K562 (cell line): ENCODE measurements around the gene PABPC1L. TPM values are rescaled to one million over a fixed set of nuclear protein-coding genes. Genes with fewer than 3 reads are reported as not detected.
A peak's percentile ranks its signal among the peaks of the same experiment; 100 is the strongest.

ENCODE experiments used
- AFF1 ChIP-seq, 2 experiments: fragments of 450-650 bp; IDR thresholded peaks; 2 replicates each; pipeline ENCODE4 v1.6.1; 2018; ENCODE audit warnings: mild to moderate bottlenecking in 2 of 2, low read depth in 1 of 2; ENCODE audit not compliant: partially characterized antibody in 2 of 2
- ELF1 ChIP-seq: fragments of 200-800 bp; sonication (Bioruptor generic); IDR thresholded peaks from 2 replicates; pipeline ENCODE4 v1.6.1; 2016; ENCODE audit warnings: missing genetic modification characterization, missing compliant biosample characterization
- HMGN3 ChIP-seq: IDR thresholded peaks from 2 replicates; pipeline ENCODE4 v1.6.1; 2011; ENCODE audit warnings: borderline replicate concordance, low read depth, mild to moderate bottlenecking, mixed read lengths, low read length; ENCODE audit not compliant: insufficient read length; ENCODE audit errors: extremely low read depth
- KAT2B ChIP-seq: IDR thresholded peaks from one replicate; pipeline ENCODE4 v1.6.1; 2012; ENCODE audit warnings: low read depth, mild to moderate bottlenecking, control low read depth, inconsistent platforms, low read length, moderate library complexity
- KDM4B ChIP-seq, 2 experiments: fragments of 450-650 bp in 1 of 2; sonication (generic) in 1 of 2; IDR thresholded peaks; 2 replicates each; pipeline ENCODE4 v1.6.1; 2016 to 2017; ENCODE audit warnings: borderline replicate concordance in 2 of 2, antibody characterized with exemption in 1 of 2, low read depth in 1 of 2, mild to moderate bottlenecking in 1 of 2
- KHSRP ChIP-seq: fragments of 450-650 bp; IDR thresholded peaks from 2 replicates; pipeline ENCODE4 v1.6.1; 2017
- SAP30 ChIP-seq: fragments of 200-600 bp; sonication (generic); IDR thresholded peaks from 2 replicates; pipeline ENCODE4 v1.6.1; 2012; ENCODE audit warnings: borderline replicate concordance, low read depth, mild to moderate bottlenecking, moderate library complexity, low read length, control low read depth, inconsistent platforms; ENCODE audit not compliant: insufficient read depth, poor library complexity, severe bottlenecking
- SLC30A9 ChIP-seq: fragments of 250-450 bp; sonication (Bioruptor Pico); IDR thresholded peaks from 2 replicates; pipeline ENCODE4 v1.8.0; 2022; ENCODE audit warnings: mild to moderate bottlenecking, moderate library complexity
- SP1 ChIP-seq: sonication (generic); formaldehyde crosslinking; IDR thresholded peaks from 2 replicates; pipeline ENCODE4 v1.8.1; 2022; ENCODE audit warnings: mild to moderate bottlenecking, missing genetic modification reagents
- TRIM25 ChIP-seq: fragments of 450-650 bp; IDR thresholded peaks from 2 replicates; pipeline ENCODE4 v1.7.0; 2016; ENCODE audit warnings: borderline replicate concordance
- ZNF407 ChIP-seq: fragments of 450-650 bp; IDR thresholded peaks from 2 replicates; pipeline ENCODE4 v1.6.1; 2016; ENCODE audit warnings: low read depth
- polyA plus RNA-seq, 8 experiments: library from polyadenylated mRNA; depleted of rRNA in 4 of 8; stranded (reverse) in 5 of 8; unstranded in 3 of 8; fragments of >200 nt; fragmentation: Nextera tagmentation in 2 of 8; fragmentation: Illumina TruSeq in 1 of 8; extraction: Ambion mirVana in 2 of 8; extraction: Trizol in 1 of 8; gene quantifications; 2 replicates each; pipeline versions ENCODE4 v1.2.1 to v1.2.3, GENCODE V29; 2011 to 2014; ENCODE audit warnings: inconsistent platforms in 1 of 8, missing spikeins in 1 of 8
- total RNA-seq, 7 experiments: library from RNA; depleted of rRNA in 6 of 7; stranded (reverse); fragments of >200 nt in 6 of 7; fragmentation: Illumina TruSeq in 2 of 7; extraction: Trizol in 2 of 7; gene quantifications; 2 replicates each; pipeline versions ENCODE4 v1.2.1 to v1.2.3, GENCODE V29; 2011 to 2021; ENCODE audit warnings: low replicate concordance in 1 of 7

The PABPC1L gene
- total and polyA plus RNA-seq, 9 of the 15 experiments (the other 6 are each of a cell fraction or from before 2014, with no cell fraction given), result 6.0 to 90.3 (median 15.8) TPM

GRCh38 chr20:44885392-44886265, 24.2 kb upstream of the PABPC1L start, which contains the start of gene YWHAB (continued):
- peak; percentile 93 for TF ChIP-seq ELF1 (tag)
- no peak for TF ChIP-seq SLC30A9 (CRISPR knock-in tag)
- TF ChIP-seq KHSRP, result no peak
- TF ChIP-seq ZNF407, result no peak
- TF ChIP-seq HMGN3, result peak; percentile 66
- no peak for TF ChIP-seq AFF1 (IDR thresholded peaks at IDR 0.05; ENCODE audit: low read depth in 1 of 2, partially characterized antibody in 2 of 2)
- peak; percentile 76 for TF ChIP-seq SAP30
- no peak for TF ChIP-seq KAT2B
- peak in 1 of 2 experiments; percentile 56; a peak in 1 of 4 replicates for TF ChIP-seq KDM4B (IDR thresholded peaks at IDR 0.05; ENCODE audit: borderline replicate concordance in 2 of 2, low read depth in 1 of 2)
- no peak for TF ChIP-seq TRIM25
- peak; percentile 58 for TF ChIP-seq SP1 (CRISPR knock-in tag)
